ENCODE results near the gene PCSK6.

Gene PCSK6

GRCh38 chr15:101267320-101268104 lies 222.0 kb downstream of the PCSK6 start:
- TF ChIP-seq CTCF (IDR thresholded peaks at IDR 0.05) = no peak
- peaks cover 23 to 37% (median 28%) of the 10 kb centered on the region in 3 donors for H3K36me3 ChIP-seq
- H3K4me1 ChIP-seq = peaks cover 0 to 5% (median 0%) of the 10 kb centered on the region in 4 donors
- peak overlapping the region; percentile 47 to 49 for H3K27ac ChIP-seq
- no peak overlapping the region for H3K4me3 ChIP-seq
- H3K9me3 ChIP-seq = no peaks in the 10 kb centered on the region
- H3K27me3 ChIP-seq = no peaks in the 10 kb centered on the region
- peak; percentile 66 to 78 for DNase-seq
- intact Hi-C loops (cut with DNase I; ENCODE audit: low total_unique reads) = no loop called here

- peak overlapping the region; percentile 47 to 49 for H3K27ac ChIP-seq
- no peak for DNase-seq
- no peak for TF ChIP-seq CTCF (IDR thresholded peaks at IDR 0.05)
- intact Hi-C loops (cut with DNase I; ENCODE audit: low total_unique reads) = no loop called here
- H3K4me1 ChIP-seq = peaks cover 0 to 5% (median 0%) of the 10 kb centered on the region in 4 donors
- H3K9me3 ChIP-seq = no peaks in the 10 kb centered on the region
- H3K36me3 ChIP-seq = peaks cover 17 to 30% (median 21%) of the 10 kb centered on the region in 3 donors
- no peak overlapping the region for H3K4me3 ChIP-seq
- H3K27me3 ChIP-seq = no peaks in the 10 kb centered on the region
Observed at GRCh38 chr15:101266787-101267186, 222.7 kb downstream of the PCSK6 start.

GRCh38 chr15:101266034-101266433 lies 223.5 kb downstream of the PCSK6 start:
- no peak for TF ChIP-seq CTCF (IDR thresholded peaks at IDR 0.05)
- Histone ChIP-seq H3K27me3 (no peaks in the 10 kb centered on the region), H3K27ac (peak overlapping the region; percentile 22 to 49), H3K9me3 (no peaks in the 10 kb centered on the region), H3K4me1 (peaks cover 0 to 5% (median 0%) of the 10 kb centered on the region in 4 donors), H3K36me3 (peaks cover 10 to 23% (median 13%) of the 10 kb centered on the region in 3 donors), H3K4me3 (no peak overlapping the region)
- DNase-seq = peak in 1 of 2 donors; percentile 53
- intact Hi-C loops (cut with DNase I; ENCODE audit: low total_unique reads) = no loop called here

GRCh38 chr15:101264911-101265641 lies 224.4 kb downstream of the PCSK6 start:
- Histone ChIP-seq H3K36me3 (peaks cover under 1 to 13% (median 8%) of the 10 kb centered on the region in 3 donors), H3K9me3 (no peaks in the 10 kb centered on the region), H3K4me3 (no peak overlapping the region), H3K27me3 (no peaks in the 10 kb centered on the region), H3K27ac (peak overlapping the region in 1 of 2 donors; percentile 22), H3K4me1 (peaks cover 0 to 5% (median 0%) of the 10 kb centered on the region in 4 donors)
- TF ChIP-seq CTCF (IDR thresholded peaks at IDR 0.05) = no peak
- intact Hi-C loops (cut with DNase I; ENCODE audit: low total_unique reads) = no loop called here
- DNase-seq = no peak

- no peaks in the 10 kb centered on the region for H3K9me3 ChIP-seq
- TF ChIP-seq CTCF (IDR thresholded peaks at IDR 0.05) = no peak
- peaks cover 0 to 2% (median 2%) of the 10 kb centered on the region in 3 donors for H3K36me3 ChIP-seq
- peaks cover 0 to 5% (median 0%) of the 10 kb centered on the region in 4 donors for H3K4me1 ChIP-seq
- DNase-seq = no peak
- H3K4me3 ChIP-seq = no peak overlapping the region
- intact Hi-C loops (cut with DNase I; ENCODE audit: low total_unique reads) = no loop called here
- H3K27me3 ChIP-seq = no peaks in the 10 kb centered on the region
- no peak overlapping the region for H3K27ac ChIP-seq
Observed at GRCh38 chr15:101264011-101264410, 225.5 kb downstream of the PCSK6 start.
